ENCODE data around the gene PDZD7.

GRCh38 chr10:101043363-101043707, 12.4 kb upstream of the PDZD7 start:
- TF ChIP-seq EP300 (IDR thresholded peaks at IDR 0.05) (no peak), CTCF (IDR thresholded peaks at IDR 0.05) (no peak), POLR2AphosphoS5 (IDR thresholded peaks at IDR 0.05) (no peak)

Measured in stomach (tissue), 4 donors.